Measurements from ENCODE around the gene NOL4L.

The NOL4L gene

DNA sequence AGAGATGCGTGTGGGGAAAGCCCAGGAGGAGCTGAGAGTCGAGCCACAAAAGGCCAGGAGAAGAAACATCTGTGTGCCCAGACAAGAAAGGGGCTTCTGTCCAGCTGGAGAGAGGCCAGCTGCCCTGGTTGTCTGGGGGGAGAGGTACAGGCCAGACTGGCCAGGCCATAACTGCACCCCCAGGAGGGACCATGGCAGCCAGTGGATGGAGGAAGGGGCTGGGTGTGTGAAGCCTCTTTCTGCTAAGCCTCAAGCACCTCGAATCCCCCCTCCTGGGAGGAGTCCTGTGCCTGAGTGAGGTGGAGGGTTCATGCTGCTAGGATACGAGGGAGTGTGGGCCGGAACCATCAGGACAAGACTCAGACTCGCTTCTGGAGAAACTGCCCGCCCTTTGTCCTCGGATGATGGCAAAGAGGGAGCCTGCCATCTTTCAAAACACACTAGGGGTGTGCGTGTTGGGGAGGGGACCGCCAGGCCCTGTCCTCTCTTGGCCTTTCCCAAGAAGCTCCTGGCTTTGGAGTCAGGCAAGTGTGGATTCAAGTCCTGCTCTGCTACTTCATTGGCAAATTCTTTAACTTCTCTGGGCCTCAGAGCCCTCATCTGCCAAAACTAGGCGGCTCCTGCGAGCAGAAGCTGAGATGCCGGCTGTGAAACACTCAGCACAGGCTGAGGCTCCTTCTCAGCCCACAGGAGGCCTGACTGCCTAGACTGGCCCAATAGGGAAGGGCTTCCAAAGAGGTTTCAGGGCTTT, 136.7 kb downstream of the NOL4L start:
- in situ Hi-C loops (cut with MboI; ENCODE audit: low sequenced_read_pairs) = no loop called here

DNA sequence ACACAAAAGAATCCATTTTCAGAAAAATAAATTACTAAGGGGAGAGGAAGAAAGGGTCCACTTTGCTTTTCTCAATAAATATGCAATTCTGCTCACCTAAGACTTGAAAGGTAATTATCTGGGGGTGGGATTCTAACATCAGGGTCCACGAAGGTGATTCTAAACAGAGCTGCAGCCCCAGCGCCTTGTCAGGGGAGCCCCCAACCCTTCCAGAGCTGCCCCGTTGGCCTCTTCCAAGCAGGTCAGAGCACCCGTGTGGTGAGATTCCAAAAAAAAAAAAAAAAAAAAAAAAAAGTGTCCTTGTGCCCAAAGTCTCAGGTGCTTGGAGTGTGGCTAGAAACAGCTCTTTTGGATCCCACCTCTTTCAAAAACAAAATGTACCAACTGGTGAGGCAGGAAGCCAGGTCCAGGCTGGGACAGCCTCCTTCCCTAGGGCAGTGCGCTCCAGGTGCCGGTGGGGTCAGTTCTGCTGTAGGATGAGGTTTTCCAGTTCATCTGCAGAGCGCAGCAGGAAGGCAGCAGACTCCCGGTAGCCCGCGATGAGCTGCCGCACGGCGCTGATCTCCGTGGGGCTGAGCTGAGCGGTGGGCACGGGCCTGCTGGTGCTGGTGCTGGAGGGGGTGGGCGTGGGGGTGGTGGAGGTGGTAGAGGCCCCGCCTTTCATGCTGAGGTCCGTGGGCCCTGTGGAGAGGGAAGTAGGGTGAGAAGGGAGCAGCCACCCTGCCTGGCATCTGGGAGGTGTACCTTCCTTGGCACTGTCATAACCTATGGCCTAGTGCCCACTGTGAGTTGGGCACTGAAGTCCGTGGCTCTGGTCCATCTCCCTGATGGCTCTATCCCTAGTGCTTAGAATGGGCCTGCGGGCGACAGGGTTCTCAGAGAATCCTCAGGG, 137.8 kb downstream of the NOL4L start:
- in situ Hi-C loops (cut with MboI; ENCODE audit: low sequenced_read_pairs) = no loop called here

DNA sequence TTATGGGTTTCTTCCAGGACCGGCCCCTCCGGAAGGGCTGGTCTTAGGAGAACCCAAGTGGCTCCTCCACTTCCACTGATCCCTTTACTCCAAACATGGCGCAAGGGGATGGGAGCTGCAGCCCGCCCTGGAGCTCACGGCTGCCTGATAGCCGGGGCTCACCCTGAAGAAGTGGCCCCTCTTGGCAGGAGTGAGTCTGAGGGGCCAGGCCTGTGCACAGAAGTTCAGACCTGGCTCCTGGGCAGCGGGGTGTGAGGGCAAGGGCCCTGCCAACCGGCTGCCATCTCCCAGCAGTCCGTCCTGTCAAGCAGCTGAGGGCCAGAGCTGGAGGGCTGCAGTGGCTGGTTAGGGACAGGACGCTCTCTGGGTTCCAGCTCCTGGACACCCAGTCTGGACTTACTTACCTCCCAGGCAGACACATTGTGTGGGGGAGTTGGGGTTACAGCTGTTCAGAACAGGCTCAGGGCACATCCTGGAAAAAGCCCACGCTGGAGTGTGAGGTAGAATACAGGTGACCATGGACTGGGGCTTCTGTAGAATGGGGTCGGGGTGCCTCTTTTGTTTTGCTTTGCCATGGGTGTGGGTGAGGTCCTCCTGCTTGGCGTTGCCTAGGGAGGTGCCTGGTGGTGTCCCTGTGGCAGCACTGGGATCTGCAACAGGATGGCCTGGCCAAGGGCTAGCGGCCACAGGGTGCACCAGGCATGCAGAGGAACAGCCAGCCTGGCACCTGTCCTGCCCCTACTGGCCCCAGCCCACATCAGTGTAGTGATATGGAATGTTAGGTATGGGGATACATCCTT, 138.6 kb downstream of the NOL4L start:
- in situ Hi-C loops (cut with MboI; ENCODE audit: low sequenced_read_pairs) = no loop called here

DNA sequence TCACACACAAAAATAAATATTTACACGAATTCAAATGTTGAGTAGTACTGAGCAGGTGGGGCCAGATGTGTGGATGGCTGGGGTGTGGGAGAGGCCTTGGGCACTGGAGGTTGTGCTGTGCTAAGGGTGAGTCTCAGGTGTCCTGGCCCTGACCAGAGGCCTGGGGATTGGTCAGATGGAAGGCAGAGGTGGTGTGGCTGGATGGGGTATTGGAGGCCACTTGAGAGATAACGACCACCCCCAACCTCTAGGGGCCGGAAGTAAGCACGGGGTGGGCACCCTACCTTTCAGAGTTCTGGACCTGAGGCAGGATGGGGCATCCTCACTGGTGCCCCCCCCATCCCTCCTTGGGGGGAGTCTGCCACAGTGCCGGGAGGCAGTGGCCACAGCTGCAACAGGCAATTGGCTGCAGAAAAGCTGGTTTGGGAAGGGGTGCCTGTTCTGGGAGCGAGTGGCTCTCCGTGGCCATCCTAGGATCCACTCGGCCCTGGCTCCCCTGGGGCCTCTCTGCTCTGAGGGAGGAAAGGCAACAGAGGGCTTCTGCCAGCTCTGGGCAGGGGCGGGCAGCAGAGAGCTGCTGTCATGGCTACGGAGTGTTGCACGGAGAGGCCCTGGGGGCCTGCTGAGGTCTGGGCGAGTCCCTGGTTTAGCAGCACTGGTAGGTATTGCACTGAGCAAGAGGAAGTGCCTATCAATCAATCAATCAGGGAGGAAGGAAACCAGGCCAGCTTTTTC, 139.4 kb downstream of the NOL4L start:
- in situ Hi-C loops (cut with MboI; ENCODE audit: low sequenced_read_pairs) = no loop called here

DNA sequence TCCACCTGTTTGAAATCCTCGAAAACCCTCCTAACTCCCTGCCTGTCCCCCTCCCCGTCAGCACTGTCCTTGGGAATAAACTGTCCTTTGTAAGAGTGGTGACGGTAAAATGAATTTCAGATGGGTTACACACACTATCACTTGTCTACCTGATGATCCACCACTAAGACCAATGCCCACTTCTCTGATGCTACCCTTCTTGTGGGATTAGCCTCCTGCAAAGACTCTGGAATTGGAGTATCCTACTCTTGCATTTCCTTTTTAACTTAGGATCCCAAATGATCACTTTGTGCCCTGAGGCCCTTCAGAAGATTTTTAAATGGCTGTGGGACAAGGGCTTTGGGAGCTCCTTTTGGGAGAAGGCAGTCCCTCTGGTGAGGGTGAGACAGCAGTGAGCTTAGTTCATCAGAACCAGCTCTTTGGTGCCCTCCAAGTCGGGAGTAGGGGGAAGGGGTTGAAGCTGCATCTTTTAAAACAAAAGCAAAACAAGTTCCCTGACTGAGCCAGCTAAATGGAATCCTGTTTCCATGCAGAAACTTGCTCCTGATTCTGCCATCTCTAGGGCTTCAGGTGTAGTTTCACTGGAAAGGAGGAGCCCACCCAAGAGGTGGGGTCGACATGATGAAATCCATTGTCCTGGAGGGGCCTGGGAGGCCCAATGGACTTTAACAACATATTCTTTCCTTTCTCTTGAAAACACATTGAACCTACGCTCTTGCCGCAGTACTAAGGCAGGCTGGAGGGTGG, 140.5 kb downstream of the NOL4L start:
- in situ Hi-C loops (cut with MboI; ENCODE audit: low sequenced_read_pairs) = no loop called here

DNA sequence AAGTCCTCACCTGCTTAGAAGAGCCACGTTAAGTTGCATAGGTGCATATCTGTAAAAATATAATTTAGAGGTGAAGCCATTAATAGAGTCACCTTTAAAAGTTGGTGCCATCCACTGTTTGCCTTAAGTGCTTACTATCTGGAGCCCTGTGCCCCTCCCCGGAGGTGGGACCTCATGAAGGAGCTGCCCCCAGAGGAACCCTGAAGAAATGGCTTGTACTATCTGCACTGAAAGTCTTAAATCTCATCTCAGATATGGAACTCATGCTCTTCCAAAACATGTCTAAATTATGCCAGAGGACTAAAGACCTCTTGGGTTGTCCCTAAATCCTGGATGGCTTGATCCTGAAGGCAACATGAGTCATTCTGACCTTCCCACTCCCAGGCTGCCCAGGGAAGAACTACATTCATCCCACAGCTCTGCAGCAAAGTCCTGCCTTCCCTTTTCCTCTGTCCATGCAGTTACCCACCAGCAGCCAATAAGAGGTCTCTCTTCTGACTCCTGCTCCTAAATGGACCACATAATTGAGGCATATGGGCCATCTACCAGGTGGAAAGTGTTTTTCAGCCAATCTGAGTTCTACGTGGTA, 141.7 kb downstream of the NOL4L start:
- in situ Hi-C loops (cut with MboI; ENCODE audit: low sequenced_read_pairs) = no loop called here

DNA sequence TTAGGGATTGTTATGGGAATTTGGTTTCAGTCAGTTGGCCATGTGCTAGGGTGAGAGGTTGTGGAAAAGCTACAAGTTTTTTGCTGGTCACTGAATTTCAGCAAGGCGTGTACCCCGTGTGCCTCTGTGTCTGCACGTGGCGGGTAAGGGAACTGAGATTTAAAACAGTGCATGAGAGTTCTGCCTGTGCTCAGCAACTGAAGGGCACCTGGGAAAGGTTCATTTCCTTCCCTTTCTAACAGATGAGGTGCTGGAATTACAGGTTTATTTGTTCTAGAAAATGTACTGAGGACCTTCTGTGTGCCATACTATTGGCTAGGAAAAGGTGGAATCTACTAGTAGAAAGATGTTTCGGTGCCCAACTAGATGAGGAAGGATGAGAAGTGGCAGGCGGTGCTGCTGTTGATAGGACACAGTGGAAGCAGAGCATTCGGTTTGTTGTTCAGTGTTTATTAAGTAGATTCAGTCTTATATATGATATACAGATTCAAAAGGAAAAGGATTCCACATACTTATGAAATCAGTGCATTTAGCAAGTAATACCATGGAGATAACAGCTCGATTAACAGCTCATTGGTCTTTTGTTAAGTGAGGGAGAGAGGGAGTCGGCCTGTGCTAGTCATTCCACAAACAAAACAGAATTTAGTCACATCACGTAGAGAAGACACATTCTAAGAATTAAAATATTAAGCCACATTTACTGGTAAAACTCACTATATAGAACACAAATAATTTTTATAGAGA, 142.3 kb downstream of the NOL4L start:
- in situ Hi-C loops (cut with MboI; ENCODE audit: low sequenced_read_pairs) = no loop called here

DNA sequence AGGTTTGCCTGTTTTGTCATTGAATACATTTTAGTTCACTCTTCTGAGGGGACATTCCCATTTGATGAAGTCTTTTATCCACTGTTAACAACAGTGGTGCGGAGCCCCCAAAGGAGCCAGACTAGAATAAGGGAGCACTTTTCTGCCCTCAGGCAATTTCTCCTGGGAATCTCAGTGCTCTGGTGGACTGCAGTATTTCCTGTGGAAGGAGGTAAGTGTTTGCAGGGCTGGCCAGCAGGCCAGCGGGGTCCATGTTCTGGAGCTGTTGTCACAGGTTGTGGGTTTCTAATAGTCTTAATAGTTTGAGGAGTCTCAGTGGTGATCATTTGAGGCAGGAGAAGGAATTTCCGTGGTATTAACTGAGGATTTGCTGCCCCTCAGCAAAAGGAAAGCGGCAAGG, 143.5 kb downstream of the NOL4L start:
- in situ Hi-C loops (cut with MboI; ENCODE audit: low sequenced_read_pairs) = no loop called here

DNA sequence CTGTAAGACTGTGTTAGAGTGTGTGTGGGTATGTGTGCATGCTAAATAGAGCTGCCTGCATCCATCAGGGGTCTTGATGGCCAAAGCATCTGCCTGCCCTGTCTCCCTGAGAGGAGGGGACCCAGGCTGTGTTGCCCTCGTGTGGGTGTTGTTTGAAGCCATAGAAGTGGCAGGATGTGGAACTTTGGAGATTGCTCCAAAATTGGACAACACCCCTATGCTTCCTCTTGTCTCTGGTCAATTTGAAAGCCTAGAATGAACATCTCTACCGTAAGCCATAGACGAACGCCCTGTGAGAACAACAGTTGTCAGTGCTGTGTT, 144.4 kb downstream of the NOL4L start:
- in situ Hi-C loops (cut with MboI; ENCODE audit: low sequenced_read_pairs) = no loop called here

DNA sequence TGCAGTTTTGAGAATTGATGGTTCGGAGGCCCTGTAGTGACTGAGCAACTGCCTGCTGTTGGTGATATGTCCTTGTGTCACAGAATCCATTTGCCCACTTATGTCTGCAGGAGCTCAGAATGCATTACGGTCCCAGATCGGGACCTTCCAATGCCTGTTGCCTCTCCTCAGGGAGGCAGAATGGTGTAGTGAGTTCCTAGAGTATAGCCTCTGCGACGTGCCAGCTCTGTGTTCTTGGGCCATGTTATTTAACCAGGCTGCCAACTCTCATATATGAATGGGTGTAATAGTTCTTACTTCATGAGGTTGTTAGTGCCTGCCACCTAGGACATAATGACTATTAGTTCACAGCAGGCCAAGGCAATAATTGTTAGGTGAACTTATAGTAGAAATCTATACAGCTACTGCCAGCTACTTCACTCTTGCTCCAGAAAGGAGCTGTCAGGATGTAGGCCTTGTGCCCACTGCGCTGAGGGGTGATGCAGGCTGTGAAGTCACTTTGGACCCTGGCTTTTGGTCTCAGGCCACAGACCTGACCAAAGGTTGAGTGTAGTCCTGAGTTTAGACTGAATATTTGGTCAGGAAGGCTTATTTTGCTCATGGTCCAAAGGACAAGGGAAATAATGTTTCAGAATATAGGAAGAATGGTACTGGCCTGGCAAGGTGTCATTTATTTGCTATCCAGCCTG, 144.9 kb downstream of the NOL4L start:
- in situ Hi-C loops (cut with MboI; ENCODE audit: low sequenced_read_pairs) = no loop called here

DNA sequence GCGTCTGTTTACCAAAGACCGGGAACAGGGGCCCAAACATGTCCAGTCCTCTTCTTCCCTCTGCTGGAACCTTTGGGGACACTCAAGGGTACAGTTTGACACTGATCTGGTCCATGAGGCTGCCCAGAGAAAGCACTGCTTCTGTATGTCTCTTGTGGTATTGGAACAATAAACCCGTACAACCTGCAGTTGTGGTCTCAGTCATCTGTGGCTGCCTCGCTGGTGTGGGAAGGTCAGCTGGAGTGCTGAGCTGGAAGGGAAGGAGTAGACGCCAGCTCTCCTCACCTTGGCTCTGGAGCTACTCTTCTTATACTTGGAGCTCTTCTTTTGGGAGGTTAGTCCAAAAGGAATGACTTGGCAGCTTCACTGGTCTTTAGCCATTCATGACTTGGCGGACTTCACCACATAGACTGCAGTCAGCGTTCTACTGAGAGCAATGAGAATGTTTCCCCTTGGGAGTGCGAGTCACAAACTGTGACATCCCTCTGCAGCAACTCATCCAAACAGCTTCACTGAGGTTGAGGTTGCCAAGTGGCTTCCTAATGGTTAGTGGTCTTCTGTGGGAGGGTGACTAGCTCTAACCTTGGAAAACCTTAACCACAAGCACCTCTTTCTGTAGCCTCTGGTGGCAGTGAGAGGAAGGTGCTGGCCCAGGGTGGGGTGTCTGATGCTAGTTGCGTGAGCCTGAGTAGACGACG, 145.9 kb downstream of the NOL4L start:
- in situ Hi-C loops (cut with MboI; ENCODE audit: low sequenced_read_pairs) = no loop called here

DNA sequence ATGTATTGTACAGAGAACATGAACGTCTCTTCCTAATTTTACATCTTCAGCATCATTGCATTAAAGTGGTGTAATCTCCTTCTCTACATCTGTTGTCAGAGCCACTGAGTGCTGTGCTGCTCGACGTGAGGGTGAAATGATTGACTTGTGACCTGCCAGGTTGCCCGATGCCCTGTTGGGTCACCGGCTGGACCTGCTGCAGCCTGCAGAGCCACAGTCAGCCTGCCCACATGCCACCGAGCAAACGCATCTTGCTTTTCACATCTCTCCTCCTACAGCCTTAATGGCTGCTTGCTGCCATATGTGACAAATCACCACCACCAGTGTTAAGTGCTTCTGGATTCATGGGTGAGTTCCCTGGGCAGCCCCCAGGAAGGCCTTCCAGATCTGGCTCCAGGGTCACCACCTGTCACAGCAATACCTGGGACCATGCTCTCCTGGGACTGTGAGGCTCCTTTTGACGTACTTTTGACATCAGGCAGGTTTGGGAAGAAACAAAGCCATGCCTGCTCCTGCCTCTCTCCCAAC, 146.7 kb downstream of the NOL4L start:
- in situ Hi-C loops (cut with MboI; ENCODE audit: low sequenced_read_pairs) = no loop called here

DNA sequence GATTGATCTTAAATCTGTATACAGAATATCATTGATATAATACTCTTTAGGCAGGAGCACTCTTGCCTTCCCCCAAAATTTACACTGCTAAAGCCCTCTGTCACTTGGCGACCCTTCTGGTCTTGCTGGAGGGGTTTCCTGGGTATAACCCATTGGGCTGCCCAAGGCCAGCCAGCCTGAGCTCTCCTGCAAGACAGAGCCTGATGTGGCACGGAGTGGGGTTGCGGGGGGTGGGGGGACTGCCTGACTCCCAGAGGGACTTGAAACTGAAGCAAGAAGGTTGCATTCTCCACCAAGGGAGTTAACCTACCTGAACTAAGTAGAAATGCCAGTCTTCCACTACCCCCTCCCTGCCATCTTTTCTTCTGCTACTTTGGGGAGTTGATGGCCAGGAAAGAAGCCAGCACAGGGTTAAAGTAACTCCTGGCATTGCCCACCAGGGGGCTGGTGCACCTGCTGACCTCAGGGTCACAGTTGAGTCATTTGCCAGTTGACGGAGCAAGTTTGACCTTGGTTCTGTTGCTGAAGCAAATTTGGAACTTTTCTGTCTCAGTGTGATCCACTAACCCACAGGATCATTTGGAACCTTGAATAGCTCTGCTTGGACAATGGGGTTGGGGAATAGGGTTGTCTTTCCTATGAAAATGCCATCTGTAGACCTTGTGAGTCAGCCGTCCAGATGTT, 147.6 kb downstream of the NOL4L start:
- in situ Hi-C loops (cut with MboI; ENCODE audit: low sequenced_read_pairs) = no loop called here

DNA sequence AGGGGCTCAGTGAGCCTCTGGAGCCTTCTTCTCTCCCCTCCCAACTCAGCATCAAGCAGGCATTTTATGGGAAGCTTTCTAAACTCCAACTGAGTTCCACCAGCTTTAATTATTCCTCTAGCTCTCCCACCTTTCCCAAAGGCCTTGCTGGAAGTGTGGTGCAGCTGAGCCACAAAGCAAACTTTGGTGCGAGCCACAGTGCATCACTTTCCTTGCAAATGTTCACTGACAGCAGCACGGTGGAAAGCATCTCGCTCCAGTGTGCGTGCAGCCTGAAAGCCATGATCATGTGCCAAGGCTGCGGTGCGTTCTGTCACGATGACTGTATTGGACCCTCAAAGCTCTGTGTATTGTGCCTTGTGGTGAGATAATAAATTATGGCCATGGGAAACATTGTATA, 148.2 kb downstream of the NOL4L start:
- in situ Hi-C loops (cut with MboI; ENCODE audit: low sequenced_read_pairs) = no loop called here

DNA sequence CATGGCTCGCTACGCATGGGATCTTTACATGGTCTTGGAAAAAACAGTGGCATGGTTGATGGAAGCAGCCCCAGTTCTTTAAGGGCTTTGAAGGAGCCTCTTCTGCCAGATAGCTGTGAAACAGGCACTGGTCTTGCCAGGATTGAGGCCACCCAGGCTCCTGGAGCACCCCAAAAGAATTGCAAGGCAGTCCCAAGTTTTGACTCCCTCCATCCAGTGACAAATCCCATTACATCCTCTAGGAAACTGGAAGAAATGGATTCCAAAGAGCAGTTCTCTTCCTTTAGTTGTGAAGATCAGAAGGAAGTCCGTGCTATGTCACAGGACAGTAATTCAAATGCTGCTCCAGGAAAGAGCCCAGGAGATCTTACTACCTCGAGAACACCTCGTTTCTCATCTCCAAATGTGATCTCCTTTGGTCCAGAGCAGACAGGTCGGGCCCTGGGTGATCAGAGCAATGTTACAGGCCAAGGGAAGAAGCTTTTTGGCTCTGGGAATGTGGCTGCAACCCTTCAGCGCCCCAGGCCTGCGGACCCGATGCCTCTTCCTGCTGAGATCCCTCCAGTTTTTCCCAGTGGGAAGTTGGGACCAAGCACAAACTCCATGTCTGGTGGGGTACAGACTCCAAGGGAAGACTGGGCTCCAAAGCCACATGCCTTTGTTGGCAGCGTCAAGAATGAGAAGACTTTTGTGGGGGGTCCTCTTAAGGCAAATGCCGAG, 148.8 kb downstream of the NOL4L start:
- in situ Hi-C loops (cut with MboI; ENCODE audit: low sequenced_read_pairs) = no loop called here

DNA sequence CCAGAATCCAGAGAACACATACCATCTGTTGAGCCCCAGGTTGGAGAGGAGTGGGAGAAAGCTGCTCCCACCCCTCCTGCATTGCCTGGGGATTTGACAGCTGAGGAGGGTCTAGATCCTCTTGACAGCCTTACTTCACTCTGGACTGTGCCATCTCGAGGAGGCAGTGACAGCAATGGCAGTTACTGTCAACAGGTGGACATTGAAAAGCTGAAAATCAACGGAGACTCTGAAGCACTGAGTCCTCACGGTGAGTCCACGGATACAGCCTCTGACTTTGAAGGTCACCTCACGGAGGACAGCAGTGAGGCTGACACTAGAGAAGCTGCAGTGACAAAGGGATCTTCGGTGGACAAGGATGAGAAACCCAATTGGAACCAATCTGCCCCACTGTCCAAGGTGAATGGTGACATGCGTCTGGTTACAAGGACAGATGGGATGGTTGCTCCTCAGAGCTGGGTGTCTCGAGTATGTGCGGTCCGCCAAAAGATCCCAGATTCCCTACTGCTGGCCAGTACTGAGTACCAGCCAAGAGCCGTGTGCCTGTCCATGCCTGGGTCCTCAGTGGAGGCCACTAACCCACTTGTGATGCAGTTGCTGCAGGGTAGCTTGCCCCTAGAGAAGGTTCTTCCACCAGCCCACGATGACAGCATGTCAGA, 149.6 kb downstream of the NOL4L start:
- in situ Hi-C loops (cut with MboI; ENCODE audit: low sequenced_read_pairs) = no loop called here

All from hTERT RPE-1 (cell line).